RCC 7860 (cell line): ENCODE data around the gene GAREM1.

ENCODE experiments used
- DNase-seq: peaks from one replicate; pipeline ENCODE4 v3.0.0-alpha.2; 2015; ENCODE audit warnings: low spot score
- FAIRE-seq: peaks from 2 replicates; lab custom pipeline; 2012; peaks lifted over from hg19 to GRCh38; lab: Jason Lieb, UNC

GAREM1 gene

DNA sequence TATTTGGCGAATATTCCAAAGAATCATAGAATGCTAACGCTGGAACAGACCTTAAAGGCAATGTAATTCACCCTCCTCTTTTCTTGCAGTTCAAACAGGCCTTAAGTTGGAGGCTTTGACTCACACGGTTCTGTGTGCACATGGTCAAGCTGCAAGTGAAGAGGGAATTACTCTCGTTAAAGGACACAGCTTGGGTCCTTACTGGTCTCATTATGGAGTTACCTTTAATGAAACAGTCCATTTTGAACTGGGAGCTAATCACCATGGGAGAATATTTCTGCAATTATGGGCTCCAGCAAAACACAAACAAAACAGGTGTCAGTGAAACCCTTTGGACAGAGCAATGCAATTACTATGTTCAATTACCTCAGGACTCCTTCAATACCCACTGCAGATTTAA is 135.5 kb downstream of the GAREM1 start:
- FAIRE-seq (no peak), DNase-seq (no peak)

DNA sequence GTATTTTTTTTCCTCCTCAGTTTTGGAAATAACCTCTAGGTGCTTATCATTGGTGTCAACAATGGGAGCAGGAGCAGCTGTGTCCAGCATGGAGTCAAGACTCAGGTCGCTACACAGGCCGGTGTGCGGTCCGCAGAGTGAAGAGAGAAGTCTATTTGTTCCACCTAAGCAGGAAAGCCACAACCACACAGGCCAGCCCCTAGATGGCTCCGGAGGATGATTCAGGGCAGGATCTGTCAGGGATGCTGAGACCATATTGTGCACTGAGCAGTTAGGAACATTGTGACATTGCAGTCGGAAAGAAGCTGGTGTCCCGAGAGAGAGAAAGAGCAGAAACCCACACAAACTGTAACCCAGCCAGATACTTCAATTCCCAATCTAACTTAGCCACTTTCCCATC is 136.9 kb downstream of the GAREM1 start:
- DNase-seq (no peak), FAIRE-seq (no peak)

DNA sequence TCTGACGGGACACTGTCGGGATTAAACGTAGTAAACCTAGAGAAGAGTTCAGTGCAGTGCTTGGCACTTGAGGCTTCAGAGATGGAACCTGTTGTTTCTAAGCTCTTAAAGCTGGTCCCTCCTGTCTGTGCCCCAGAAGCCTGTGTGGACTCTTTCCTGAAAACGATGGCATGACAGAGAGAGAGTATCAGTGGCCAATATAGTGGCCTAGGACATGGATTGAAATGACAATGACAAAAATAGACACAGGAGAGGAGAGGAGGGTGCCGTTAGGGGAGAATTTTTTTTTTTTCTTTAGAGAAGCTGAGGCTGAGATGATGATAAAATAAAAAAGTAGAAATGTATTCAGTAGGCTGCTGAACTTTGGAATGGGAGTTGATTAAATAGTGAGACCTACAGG is 138.0 kb downstream of the GAREM1 start:
- FAIRE-seq: no peak
- DNase-seq: no peak

DNA sequence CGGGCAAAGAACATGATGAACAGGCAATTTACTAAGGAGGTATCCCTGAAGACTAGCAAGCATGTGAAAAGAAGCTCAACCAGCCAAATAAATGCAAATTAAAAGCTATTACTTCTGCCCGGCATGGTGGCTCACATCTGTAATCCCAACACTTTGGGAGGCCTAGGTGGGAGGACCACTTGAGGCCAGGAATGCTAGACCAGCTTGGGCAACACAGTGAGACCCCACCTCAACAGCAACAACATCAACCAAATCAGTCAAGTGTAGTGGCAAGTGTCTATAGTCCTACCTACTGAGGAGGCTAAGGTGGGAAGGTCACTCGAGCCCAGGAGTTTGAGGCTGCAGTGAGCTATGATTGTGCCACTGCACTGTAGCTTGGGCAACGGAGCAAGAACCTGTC is 141.7 kb downstream of the GAREM1 start:
- FAIRE-seq (no peak), DNase-seq (no peak)

DNA sequence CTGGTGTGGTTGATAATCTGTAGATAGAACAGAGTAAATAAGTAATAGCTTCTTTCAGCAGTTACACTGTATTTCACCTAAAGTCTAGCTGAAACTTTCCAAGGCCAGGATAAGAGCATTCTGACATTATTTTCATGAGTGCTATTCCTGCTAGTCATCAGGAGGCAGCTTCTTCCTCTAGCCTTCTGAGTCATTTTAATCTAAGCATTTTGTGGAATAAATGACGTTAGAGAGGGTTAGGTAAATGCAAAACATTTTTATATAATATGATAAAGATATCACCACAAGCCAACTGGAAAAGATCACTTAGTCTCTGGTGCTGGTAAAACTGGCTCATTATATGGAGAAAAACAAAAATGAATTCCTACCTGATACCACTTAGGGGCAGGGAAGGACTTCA is 142.3 kb downstream of the GAREM1 start:
- FAIRE-seq: no peak
- DNase-seq: no peak

DNA sequence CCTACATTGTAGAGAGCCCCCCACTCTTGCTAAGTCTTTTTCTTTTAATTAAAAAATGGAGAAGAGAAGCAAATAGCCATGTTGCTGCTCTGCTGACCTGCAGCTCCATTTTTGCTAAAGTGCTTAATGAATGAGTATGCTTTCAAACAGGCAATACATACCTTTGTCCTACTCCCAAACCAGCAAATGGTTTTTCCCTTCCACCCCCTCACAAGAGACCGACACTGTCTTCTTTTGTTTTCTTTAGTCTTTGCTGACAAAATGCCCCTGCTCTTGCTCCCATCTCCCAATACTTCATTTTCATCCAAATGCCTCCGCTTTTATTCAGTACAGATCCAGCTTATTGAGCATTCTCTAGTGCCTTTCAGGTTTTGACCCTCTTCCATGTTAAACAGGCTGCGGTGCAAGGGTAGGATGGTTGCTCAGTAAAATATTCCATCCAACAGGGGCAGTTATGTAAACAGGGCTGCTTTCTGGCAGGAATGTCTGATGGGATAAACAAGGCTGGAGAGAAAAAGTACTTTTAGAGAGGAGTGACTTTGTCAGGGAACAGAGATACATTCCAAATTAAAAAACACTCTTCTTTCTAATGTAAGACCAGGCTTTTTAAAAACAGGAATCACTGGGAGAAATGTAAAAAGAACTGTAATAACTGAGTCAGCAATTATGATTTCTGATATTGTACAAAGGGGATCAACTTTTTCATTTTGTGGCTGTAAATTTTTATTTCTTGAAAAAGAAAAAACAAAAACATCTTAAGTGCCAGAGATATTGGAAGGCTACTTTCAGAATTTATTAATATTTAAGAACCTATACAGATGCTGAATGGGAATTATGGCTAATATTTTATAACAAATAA is 144.0 kb downstream of the GAREM1 start:
- no peak for DNase-seq
- FAIRE-seq: no peak

DNA sequence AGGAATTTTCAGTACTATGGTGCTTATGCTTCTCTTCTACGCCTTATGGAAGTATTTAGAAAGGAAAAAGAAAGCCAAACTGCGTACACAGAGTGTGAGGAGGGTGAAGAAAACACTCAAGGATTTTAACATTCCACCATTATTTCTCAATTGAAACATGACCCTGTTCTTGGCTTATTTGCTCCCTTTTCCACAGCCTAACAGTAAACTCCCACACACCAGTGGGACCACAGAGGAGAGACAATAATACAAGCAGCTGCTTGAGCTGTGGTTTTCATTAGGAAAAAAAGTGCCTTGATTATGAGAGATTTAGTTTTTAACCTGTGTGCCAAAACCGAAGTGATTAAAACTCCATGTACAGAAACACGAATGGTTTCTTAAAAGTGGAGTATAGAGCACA is 146.5 kb downstream of the GAREM1 start:
- FAIRE-seq: no peak
- no peak for DNase-seq

DNA sequence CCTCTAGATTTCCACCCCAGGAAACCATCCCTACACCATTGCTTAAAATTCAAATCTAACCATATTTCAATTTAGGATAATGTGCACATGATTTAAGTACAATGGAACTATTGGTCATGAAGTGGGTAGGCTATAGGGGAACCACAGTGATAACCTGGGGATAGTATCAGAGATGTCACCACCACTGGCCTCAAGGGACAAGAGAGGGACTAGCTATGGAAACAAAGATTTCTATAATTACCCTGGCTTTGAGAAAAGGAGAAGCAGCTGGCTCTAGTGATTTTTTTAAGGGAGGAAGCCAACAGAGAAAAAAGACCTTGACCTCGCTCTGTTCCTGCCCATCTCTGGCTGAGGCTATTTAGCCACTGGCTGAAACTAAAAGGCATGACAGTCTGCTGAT is 148.9 kb downstream of the GAREM1 start:
- no peak for FAIRE-seq
- no peak for DNase-seq

GRCh38 chr18:32319084-32319483 is 151.6 kb downstream of the GAREM1 start:
- FAIRE-seq: no peak
- DNase-seq: no peak

- FAIRE-seq (no peak), DNase-seq (no peak)
Measured at GRCh38 chr18:32318581-32318980, 152.1 kb downstream of the GAREM1 start.

DNA sequence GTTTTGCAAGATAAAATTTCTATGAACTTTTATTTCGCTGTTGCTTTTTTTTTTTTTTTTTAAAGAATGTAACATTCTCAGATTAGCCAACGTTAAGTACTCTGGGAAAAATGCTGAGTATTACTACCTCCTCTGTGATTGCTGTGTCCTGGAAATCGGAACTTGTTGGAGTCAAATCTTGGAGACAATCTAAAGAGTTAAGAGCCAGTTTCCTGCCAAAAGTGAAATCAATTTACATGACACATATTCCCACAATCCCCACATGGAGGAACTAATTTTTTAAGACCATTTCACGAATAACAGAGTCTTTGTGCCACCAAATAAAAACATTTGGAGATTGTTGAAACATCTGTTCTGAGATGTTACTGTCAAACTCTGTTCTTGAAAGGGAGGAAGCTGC is 153.0 kb downstream of the GAREM1 start:
- DNase-seq (no peak), FAIRE-seq (no peak)

GRCh38 chr18:32315881-32316280 is 154.8 kb downstream of the GAREM1 start:
- DNase-seq: no peak
- FAIRE-seq: no peak

DNA sequence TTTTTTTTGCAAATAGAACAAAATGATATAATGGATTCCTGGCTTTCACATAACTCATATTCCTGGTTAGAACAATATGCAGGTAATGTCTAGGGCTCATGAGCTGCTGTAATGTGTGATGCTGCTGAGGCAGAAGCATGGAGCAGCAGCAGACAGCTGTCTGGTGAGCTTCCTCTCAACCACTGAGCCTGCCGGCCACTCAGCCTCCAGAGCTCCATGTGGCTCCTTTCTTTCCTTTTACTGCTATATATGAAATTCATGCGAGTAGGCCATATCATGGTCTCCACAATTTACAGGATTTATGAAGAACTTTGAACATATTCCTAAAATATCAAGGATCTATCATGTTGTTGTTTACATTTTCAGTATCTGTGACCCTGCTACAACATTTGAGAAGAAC is 159.9 kb downstream of the GAREM1 start:
- DNase-seq (no peak), FAIRE-seq (no peak)

DNA sequence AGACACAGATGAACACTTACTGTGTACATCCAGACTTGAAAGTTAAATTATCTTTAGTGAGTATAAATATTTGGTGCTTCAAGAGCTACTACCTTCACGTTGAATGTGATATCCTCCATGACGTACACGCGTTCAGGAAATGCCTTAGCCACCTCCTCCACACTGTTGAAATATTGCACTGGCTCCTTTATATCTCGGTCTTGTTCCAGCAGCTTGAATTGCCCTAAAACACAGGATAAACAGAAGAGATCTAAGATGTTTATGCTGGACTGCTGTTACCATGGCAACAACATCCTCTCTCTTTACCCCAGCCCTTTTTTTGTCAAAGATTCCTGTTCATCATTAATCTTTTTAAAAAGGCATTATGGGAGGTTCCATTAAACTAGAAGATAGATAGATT is 160.6 kb downstream of the GAREM1 start:
- FAIRE-seq (no peak), DNase-seq (no peak)

GRCh38 chr18:32308493-32309120 is 162.1 kb downstream of the GAREM1 start:
- peak; percentile 51 for DNase-seq
- peak; percentile 81 for FAIRE-seq

DNA sequence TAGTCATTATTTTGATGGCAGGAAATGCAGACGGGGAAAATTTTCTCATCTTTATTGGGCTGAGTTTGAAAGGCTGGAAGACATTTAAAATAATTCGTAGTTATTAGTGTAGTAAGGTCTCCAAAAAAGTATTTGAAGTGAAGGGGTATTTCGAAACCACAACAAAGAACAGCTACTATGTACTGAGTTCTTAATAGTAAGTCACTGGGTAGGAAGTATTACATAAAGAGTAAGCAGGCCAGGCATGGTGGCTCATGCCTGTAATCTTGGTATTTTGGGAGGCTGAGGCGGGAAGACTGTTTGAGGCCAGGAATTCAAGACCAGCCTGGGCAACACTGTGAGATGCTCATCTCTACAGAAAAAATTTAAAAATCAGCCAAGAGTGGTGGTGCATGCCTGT is 167.3 kb downstream of the GAREM1 start:
- no peak for DNase-seq
- no peak for FAIRE-seq

DNA sequence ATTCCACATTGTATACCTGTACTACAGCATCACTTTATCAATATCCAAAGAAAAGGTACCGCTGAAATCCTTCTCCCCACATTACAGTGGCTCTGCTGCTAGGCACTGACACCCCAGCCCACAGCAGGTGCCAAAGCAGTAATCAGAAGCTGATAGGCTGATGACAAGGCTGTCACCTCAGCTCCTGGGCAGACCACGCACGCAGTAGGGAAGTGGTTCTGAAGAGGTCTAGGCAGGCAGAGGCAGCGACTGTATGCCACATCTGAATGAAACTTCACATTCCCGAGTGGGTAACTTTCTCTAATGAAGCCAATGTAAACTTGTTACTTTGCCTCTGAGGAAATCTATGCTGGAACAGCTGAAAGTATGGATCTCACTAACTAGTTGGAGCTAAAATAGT is 167.9 kb downstream of the GAREM1 start:
- no peak for FAIRE-seq
- no peak for DNase-seq

DNA sequence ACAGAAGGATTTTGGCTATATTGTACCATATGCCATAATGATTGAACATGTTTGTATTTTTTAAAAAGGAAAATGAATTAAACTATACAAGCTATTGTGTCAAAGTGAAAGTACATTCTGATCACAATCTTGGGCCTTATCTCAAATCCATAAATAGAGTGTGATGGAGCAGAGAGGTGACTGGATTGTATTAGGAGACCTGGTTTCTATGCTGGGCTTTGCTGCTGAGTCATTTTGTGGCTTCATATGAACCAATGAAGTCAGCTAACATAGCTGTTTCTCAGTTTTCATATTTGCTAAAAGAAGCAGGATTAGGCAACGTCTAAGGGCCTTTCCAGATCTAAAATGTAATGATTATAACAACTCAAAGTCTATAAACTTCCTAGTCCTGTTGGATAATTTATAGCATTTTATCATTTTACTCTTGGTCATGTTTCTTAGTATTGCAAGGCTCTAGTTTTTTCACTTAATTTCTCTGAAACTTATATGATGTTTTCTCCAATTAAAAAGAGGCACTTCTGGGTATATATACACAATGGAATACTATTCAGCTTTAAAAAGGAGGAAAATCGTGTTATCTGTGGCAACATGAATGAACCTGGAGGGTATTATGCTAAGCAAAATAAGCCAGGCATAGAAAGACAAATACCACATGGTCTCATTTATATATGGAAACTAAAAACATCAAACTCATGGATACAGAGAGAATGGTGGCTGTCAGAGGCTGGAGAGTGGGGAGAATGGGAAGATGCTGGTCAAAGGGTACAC is 168.5 kb downstream of the GAREM1 start:
- DNase-seq (peak; percentile 79), FAIRE-seq (peak; percentile 92)

DNA sequence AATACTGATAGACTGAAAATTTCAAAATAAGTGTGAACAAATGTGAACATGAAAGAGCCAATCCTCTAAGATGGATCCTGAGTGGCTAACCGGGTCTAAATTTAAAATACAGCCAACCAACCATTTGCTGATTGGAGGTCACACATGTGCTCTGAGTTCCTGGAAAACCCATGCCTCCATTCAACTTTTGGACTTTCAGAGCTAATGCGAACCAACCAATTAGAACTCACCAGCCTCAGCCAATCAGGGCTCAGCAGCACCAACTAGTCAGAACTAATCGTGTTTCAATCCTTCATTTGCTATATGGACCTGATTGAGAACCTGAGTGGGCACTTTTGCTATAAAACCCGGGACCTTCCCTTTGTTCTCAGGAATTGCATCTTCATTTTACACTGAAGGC is 169.3 kb downstream of the GAREM1 start:
- DNase-seq: no peak
- no peak for FAIRE-seq

- DNase-seq (no peak), FAIRE-seq (no peak)
Measured at GRCh38 chr18:32300914-32301313, 169.8 kb downstream of the GAREM1 start.

DNA sequence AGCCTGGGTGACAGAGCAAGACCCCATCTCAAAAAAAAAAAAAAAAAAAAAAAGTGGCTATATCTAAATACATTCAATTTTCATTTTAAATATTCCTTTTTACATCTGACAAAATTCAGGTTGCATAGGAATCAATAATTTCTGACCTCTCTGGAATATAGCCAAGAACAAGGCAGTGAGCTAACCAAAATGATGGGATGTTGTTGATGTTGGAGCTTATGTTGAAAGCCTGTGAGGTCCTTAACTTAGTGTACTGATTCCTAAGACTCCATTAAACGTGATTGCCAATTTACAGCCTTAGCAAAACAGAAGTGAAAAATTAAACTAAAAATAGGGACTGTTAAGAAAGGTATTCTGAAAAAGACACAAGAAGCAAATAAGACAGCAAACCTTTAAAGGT is 171.2 kb downstream of the GAREM1 start:
- DNase-seq: no peak
- no peak for FAIRE-seq

- FAIRE-seq (no peak), DNase-seq (no peak)
Measured at GRCh38 chr18:32298171-32298667, 172.5 kb downstream of the GAREM1 start.
